AG08396 (cell line): ENCODE data around the gene SLC9A7.
"Not testable (repeated sequence)": the region's sequence is repeated elsewhere in the genome, so short reads cannot be mapped to it uniquely, and the experiment has no call there.

ENCODE experiments used
- DNase-seq: peaks from one replicate; pipeline ENCODE4 v3.0.0; 2012; ENCODE audit warnings: low spot score, mixed read lengths

Gene SLC9A7

DNA sequence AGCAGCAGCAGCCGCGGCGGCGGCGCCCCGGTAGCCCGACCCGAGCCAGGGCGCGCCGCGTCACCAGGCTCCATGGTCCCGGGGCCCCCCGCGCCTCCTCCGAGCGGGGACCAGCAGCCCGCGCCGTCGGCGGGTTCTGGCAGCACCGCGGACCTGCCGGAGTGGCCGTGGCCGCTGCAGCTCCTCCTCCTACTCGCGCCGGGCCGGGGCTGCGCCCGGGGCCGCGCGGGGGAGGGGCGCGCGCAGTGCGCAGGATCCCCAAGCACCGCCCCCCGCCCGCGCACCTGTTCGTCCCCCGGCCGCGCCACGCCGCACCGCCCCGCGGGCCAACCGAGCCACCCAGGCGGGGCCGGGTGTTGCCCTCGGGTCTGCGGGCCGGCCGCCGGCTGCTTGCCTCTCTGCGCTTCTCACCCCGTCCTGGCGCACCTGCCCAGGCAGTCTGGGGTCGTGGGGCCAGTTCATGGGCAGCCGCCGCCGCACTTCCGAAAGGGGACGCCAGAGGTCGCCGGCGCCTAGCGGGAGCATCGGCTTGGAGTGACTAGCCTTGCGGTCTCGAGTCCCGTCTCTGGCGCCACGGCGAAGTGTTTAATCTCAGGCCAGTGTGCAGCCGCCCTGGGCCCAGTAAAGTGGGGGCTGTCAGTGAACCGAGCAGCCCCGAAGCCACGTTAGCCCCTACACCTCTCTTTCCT, at the start of gene SLC9A7:
Gene SLC9A7, minus strand, starts transcription at position 163 of the 689 bp plus-strand sequence. Its CDS starts 89 bp downstream, at position 74.
- DNase-seq = peak; percentile 71

DNA sequence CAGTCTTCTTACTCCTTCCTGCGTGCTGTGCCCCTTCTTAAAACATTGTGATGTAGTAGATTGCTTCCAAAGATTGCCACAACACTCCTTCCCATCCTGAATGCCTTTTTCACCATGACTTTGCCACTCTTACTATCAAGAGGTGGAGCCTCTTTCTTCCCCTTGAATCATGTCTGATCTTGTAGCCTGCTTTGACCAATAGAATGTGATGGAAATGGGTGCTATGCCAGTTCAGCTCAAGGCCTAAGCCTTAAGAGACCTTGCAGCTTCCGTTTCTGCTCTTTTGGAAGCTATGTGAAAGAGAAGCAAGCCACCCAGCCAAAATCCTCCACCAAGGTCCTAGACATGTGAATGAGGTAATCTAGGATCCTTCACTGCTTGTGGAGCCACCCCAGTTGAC, 46.4 kb upstream of the SLC9A7 start:
- no peak for DNase-seq

DNA sequence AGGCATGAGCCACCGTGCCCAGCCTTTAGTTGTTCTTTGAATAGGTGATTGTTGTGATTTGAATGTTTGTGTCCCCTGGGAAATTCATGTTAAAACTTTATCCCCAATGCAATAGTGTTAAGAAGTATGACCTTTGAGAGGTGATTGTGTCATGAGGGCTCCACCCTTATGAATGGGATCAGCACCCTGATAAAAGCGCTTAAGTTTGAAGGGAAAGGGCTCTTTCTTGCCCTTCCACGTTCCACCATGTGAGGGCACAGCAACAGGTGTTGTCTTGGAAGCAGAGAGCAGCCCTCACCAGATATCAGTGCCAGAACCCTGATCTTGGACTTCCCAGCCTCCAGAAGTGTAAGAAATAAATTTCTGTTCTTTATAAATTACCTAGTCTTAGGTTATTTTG, 44.2 kb upstream of the SLC9A7 start:
- no peak for DNase-seq

GRCh38 chrX:46796574-46797191, 37.8 kb upstream of the SLC9A7 start:
- peak; percentile 57 for DNase-seq

- no peak for DNase-seq
Measured at GRCh38 chrX:46793386-46794143, 34.6 kb upstream of the SLC9A7 start.

DNA sequence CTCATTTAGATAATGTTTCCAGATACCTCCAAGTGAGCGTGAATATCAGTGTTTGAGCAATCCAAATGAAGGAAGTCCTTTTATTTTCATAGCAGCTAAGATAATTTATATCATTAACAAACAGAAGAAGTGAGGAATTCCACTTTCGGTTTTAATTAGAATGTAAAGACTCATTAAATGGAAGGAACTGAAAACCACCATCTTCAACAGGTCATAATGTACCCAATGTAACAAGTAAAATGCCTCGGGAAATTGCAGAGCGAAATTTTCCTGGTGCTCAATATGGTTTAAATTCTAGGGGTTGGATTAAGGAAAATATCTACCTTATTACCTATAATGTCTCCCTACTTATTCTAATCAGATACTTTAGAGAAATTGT, 33.9 kb upstream of the SLC9A7 start:
- no peak for DNase-seq

GRCh38 chrX:46791927-46792809, 33.2 kb upstream of the SLC9A7 start:
- DNase-seq = peak; percentile 55

DNA sequence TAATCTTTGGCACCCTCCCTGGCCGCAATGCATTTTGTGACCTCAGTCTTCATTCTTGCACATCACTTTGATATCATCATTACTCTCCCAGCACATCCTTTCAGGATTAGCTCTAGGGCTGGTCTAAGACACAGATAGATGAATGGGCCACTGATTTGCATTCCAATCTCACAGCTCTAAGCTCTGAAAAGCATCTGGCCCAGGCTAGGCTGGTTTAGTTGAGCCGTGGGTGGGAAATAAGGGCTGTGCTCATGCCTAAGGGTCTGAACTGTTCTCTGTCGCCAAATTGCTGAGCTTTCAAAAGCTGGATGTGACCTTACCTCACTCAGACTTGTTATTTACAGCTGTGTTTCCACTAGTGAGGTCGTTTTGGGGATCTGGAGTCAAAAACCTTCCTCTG, 30.0 kb upstream of the SLC9A7 start:
- no peak for DNase-seq

GRCh38 chrX:46784437-46784836, 25.5 kb upstream of the SLC9A7 start:
- DNase-seq = not testable (repeated sequence)

- DNase-seq = no peak
Measured at GRCh38 chrX:46782034-46782433, 23.1 kb upstream of the SLC9A7 start.

DNA sequence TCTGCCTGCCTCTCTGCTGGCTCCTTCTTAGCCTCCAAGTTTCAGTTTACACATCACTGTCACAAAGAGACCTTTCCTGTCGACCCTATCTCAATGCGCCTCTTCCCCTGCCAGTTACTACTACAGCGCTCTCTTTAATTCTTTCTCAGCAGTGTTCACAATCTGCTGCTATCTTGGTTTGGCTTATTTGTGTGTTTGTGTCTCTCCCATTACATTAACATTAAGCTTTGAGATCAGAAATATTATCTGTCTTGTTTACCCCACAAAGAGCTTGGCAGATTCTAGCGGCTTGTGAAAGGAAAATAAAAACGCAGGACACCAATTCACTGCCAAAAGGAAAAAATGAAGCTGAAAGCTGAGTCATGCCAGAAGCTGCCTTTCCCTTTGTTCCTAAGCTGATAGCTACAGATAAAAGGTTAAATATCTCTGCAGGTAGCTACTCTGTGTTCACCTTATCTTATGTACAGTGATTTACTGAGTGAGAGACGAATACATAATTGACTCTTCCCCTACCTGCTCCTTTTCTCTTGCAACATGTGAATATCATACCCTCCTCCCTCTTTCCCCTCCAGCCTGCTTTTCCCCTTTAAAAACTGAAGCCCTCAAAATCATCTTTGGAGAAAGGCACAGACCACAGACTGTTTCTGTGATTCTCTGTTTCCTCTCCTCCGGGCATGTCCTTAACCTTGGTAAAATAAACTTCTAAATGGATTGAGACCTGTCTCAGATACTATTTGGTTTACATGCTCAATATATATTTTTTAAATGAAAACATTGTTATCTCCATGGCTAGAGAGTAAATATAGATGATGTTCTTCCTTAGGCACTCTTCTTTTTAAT, 19.3 kb upstream of the SLC9A7 start:
- DNase-seq = no peak

DNA sequence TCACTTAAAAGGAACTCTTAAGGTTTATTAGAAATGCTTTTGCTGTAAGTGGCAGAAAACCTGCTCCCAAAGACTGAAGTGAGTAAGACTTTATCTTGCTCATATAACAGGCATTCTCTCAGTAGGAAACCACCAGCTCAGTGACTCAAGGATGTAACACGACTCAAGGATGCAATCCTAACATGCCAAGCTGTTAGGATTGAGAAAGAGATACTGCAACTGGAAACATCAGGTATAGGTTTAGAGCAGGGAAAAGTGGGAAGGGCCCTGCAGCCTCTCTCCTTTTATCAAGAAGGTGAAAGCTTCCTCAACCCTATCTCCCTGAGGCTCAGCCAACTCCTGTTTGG, 11.9 kb upstream of the SLC9A7 start:
- DNase-seq = peak; percentile 44

DNA sequence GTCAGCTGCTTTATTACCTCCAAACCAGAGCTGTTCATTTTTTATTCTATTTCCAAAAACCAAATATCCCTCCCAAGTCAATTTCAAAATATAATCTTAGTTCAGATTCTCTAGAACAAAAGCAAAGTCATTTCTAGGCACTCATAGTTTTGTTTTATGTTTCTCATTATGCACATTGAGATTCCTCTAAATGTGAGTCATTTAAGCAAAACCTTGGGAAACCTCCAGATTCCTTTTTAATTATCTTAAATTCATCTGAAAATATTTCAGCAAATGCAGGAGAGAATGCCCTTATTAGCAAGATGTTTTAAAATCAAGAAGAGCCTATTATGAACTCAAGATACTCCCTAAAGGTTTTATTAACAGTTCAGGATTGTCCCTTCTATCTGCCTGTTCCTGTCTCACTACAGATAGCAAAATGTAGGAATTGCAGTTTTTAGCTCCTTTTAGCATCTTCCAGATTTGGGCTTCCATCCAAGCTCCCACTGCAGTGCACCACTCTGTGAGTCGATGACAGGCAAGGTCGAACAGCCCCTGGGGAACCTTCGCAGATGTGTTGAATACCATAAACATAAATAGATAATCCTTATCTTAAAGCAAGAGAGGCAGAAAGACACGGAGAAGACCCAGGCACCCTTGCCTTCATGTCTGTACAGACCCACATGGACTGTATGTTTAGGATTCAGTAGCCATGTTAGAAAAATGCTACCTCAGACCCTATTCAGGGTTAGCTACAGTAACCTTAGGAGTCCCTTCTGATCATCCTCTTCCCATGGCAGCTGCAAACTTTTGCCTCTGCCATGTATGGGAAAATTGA, 11.3 kb upstream of the SLC9A7 start:
- DNase-seq = no peak

- DNase-seq = no peak
Measured at GRCh38 chrX:46762963-46763362, 4.0 kb upstream of the SLC9A7 start.

DNA sequence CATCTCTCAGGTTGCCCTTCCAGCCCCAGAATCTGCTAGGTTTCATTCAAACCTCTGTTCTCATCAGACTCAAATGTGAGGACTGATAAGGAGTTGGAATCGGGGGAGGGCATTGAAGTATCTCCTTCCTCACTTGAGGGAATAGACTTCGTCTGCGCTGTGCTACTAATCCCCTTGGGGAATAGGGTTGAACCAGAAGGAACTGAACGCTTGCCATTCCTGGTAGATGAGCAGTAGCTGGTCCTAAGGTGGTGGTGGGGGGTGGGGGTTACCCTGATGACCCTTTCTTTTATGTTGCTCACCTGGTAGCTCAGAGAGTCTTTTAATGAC, 692 bp upstream of the SLC9A7 start:
- DNase-seq = no peak

DNA sequence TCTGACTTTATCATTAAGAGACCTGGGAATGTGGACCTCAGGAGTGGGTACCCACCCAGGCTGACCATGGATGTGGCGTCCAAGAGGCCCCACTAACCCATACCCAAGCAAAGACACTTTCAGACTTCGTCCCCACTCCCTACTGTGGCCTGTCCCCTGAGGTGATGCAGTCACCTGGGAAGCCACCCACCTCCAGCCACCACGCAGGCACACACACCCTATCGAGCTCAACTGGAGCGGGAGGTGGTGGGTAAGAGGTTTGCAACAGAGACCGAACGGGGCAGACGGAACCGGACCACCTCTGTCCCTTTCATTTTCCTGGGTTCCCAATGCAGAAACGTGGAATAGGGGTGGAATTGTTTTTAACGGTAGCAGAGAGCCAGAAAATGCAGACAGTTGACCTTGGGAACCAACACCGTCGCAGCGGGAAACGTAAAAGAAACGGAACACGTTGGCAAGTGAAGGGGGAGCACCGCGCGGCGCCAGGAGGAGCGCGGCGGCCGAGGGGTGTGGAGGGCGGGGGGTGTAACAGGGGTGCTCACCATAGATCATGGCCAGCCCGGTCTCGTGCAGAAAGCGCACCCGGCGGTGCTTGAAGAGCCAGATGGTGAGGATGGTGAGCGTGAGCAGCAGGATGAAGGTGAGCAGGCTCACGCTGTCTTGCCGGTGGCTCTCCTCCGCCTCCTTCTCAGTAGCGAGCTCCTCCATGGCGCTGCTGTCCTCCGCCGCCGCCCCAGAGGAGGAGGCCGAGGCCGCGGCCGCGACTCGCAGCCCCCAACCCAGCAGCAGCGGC, 559 bp downstream of the SLC9A7 start:
- DNase-seq = no peak

DNA sequence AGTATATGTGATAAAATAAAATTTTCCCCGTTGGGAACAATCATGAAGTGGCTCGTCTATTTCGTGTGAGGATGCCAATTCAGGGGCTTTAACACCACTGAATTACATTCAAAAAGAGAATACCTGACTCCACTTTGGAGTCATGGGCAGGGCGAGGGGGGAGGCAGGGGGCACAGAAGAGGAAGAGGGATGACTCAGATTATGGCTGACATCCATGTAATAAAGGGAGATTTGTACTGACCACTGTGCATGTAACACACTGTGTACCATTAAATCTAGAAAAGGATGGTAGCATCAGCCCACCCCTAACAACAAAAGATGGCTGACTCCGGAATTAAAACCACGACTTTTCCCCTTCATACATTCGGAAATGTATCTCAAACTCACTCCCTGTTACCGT, 1.3 kb downstream of the SLC9A7 start:
- no peak for DNase-seq

DNA sequence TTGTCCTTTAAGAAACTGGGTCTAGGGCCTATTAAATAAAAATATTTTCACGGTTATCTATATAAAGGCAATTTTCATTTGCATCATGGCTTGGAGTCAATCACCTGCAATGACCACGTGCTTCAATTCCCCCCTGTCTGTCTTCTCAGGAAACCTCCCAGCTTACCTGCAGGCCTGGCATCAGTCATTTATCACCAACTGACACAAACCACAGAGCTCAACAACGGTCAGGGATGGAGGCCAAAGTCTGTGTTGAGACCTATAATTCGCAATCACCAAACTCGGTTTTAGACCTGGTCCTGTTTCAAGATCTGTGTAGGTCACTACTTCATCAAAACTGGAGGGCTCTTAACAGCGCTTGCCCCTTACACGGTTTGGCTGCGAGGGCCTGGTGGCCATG, 1.9 kb downstream of the SLC9A7 start:
- DNase-seq = no peak

- no peak for DNase-seq
Measured at GRCh38 chrX:46755671-46756070, 3.2 kb downstream of the SLC9A7 start.

GRCh38 chrX:46754586-46755061, 4.3 kb downstream of the SLC9A7 start:
- DNase-seq = no peak
